Right cardiac atrium (tissue), 5 donors: ENCODE measurements around the gene CCDC175. TPM values are rescaled to one million over a fixed set of nuclear protein-coding genes. Genes with fewer than 3 reads are reported as not detected.

Experiments used
- ATAC-seq, 2 donors: fragments of 200-7000 bp; cut with Tn5 transposase; one replicate each; pipeline versions ENCODE4 v1.8.0 to v1.9.1; 2020; ENCODE audit warnings: moderate library complexity in 2 of 2, mild to moderate bottlenecking in 1 of 2
- DNase-seq, 3 donors: peaks; one replicate each; pipeline ENCODE4 v3.0.0-alpha.2; 2020
- H3K27ac ChIP-seq: one replicate; pipeline ENCODE4 v1.5.1; 2013; ENCODE audit warnings: mild to moderate bottlenecking, low read length, control low read depth, moderate library complexity
- H3K27me3 ChIP-seq: one replicate; pipeline ENCODE4 v1.6.1; 2013; ENCODE audit not compliant: control insufficient read depth, insufficient read depth
- H3K4me1 ChIP-seq: one replicate; pipeline ENCODE4 v1.6.1; 2013; ENCODE audit warnings: low read length; ENCODE audit not compliant: control insufficient read depth, insufficient read depth
- H3K4me3 ChIP-seq: one replicate; pipeline ENCODE4 v1.5.1; 2013; ENCODE audit warnings: low read length, control low read depth
- H3K9me3 ChIP-seq: one replicate; pipeline ENCODE4 v1.6.1; 2013; ENCODE audit warnings: low read length; ENCODE audit not compliant: control insufficient read depth
- WGBS: extraction: QIAGEN DNeasy Blood & Tissue Kit; methylation state at CpG from one replicate; pipeline ENCODE4 v1.1.7; 2013; 5-methylcytosine and 5-hydroxymethylcytosine counted together
- intact Hi-C, 4 donors: fragments of 100-400 bp; cut with DNase I; formaldehyde crosslinking; loops; one replicate each; pipeline versions ENCODE4 v1.11.0 to v1.14.0; 2022 to 2023
- polyA plus RNA-seq: library from polyadenylated mRNA; stranded (reverse); fragments of 200-250 nt; gene quantifications from one replicate; pipeline ENCODE4 v1.2.3, GENCODE V29; 2013
- total RNA-seq, 4 donors: library from RNA; stranded (reverse); fragmentation: NEBNext Ultra II Directional; extraction: Animal tissue kit (Norgen Biotek cat#: 25700); gene quantifications; one replicate each; pipeline ENCODE4 v1.2.1, GENCODE V29; 2021
- donor health status: healthy with polysubstance abuse.
- donor health status: DM: no; HTN: yes; CAD: no.
- donor health status: DM: no; HTN: no; CAD: no.
- donor health status: DM: no; HTN: yes; CAD: no; lungs with severe emphysema.
- donor health status: DM: yes; HTN: yes; CAD: no.

The CCDC175 gene
- total and polyA plus RNA-seq, 5 donors: not detected

DNA sequence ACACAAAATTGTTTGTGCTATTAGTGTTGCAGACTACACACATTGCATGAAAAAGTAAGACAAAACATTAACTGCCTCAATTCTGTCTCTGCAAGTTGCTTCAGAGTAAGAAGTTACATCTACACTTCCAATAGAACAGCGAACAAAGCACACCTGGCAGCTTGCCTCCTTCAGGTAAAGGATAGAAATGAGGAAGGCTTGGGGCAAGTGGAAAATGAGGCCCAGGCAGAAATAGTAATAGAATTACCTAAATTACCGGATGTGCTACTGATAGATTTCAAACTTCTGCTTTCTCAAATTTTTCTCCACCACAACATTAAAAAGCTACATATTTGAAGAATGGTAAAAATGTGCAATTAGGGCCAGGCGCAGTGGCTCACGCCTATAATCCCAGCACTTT, 37.7 kb downstream of the CCDC175 start:
- intact Hi-C loops: no loop called here
- no peak for DNase-seq

DNA sequence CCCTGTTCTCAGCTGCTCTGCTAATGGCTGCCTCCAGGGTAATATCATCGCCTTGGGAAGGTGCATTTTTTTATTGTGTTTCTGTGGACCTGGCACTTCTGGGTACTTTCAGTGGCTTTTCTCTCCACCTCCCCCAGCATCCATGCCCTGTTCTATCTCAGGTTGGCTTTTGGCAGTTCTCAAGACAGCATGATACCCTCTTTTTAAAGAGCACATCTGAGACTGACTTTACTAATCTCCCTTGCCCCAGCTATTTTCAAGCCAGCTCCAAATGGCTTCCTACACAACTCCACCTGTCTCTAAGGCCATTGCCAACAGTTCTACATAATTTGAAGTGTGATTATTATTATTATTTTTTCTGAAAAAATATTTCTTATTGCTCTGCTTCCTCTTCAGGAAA, 39.1 kb downstream of the CCDC175 start:
- no peaks in the 10 kb centered on the region for H3K27me3 ChIP-seq

More for the DNA sequence above, 37.7 kb downstream of the CCDC175 start:
- H3K27me3 ChIP-seq: no peaks in the 10 kb centered on the region
- WGBS: 84% methylated on average over 4 of the region's 4 CpGs
- ATAC-seq: no peak
- no peak overlapping the region for H3K4me3 ChIP-seq
- H3K4me1 ChIP-seq: no peaks in the 10 kb centered on the region
- H3K27ac ChIP-seq: no peak overlapping the region
- H3K9me3 ChIP-seq: no peaks in the 10 kb centered on the region

DNA sequence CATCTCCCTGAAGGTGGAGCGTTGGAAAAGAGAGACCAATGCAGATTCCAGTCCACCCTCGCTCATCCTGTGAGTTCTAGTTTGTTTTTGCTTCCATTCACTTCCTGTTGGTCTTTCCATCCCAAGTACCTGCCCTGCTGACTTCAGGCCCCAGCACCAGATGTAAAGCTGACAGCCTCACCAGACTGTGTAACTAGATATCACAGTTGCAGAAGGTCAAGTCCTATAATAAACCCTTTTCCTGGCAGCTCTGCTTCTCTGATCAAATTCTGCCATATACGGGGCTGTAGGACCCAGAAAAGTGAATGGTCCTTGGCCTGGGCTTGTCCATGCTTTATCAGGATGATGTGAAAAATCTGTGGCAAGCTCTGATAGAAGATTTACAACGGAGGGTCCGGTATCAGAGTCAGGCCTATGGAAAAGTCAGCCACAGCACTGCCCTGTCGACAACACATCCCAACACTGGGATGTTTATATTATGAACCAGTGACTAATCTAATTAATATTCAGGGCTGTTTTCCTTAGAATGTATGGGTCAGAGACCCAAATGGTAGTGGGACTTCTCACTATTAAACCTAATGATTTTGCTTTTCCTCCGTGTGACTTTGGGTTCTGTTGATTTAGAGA, 42.1 kb downstream of the CCDC175 start:
- H3K4me3 ChIP-seq: no peak overlapping the region
- H3K9me3 ChIP-seq: no peaks in the 10 kb centered on the region
- no peaks in the 10 kb centered on the region for H3K27me3 ChIP-seq
- ATAC-seq: no peak
- H3K27ac ChIP-seq: no peak overlapping the region
- WGBS: 51% methylated on average over 7 of the region's 7 CpGs
- DNase-seq: no peak
- no peaks in the 10 kb centered on the region for H3K4me1 ChIP-seq
- intact Hi-C loops: no loop called here

More for the DNA sequence above, 39.1 kb downstream of the CCDC175 start:
- Histone ChIP-seq H3K27ac (no peak overlapping the region), H3K4me3 (no peak overlapping the region), H3K9me3 (no peaks in the 10 kb centered on the region), H3K4me1 (no peaks in the 10 kb centered on the region)
- DNase-seq (no peak), ATAC-seq (no peak)
- intact Hi-C loops: no loop called here
- WGBS: 87% methylated on average over 1 of the region's 1 CpG

DNA sequence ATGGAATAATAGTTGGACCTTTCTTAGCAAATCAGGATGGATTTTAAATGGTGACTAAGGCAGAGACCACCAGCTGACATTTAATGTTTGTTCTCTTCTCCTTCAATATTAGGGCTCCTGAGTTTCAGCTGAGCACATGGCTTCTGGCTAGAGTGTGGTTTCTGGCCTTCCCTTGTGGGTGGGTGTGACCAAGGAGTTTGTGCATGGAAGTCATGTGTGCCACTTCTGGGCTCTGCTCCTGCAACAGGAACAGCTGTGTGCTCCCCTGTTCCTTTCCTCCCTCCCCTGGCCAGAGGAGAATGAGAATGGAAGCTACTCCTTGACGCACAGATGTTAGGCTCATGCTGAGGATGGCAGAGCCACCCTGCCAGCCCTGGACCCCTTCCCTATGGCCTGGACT, 44.2 kb downstream of the CCDC175 start:
- 77% methylated on average over 1 of the region's 1 CpG for WGBS
- H3K4me1 ChIP-seq: no peaks in the 10 kb centered on the region
- no peak for ATAC-seq
- peaks cover 2% of the 10 kb centered on the region for H3K9me3 ChIP-seq
- no peak overlapping the region for H3K4me3 ChIP-seq
- H3K27me3 ChIP-seq: no peaks in the 10 kb centered on the region
- DNase-seq: no peak
- H3K27ac ChIP-seq: no peak overlapping the region
- intact Hi-C loops: no loop called here

DNA sequence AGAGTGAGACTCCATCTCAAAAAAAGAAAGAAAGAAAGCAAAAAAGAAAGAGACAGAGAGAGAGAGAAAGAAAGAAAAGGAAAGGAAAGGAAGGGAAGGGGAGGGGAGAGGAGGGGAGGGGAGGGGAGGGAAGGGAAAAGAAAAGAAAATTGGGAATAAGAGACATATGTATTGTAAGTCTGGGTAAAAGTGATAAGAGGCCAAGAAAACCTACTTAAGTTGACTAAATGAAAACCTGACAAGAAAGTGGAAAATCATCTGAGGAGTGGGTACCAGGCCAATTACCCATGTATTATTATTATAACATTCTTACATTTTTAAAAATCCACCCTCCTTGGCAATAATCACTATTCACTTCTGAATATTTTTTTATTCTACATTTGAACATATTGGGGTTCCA, 46.3 kb downstream of the CCDC175 start:
- intact Hi-C loops: no loop called here
- Histone ChIP-seq H3K27me3 (no peaks in the 10 kb centered on the region), H3K4me3 (no peak overlapping the region), H3K4me1 (no peaks in the 10 kb centered on the region), H3K27ac (no peak overlapping the region), H3K9me3 (peaks cover 2% of the 10 kb centered on the region)
- DNase-seq (no peak), ATAC-seq (no peak)

DNA sequence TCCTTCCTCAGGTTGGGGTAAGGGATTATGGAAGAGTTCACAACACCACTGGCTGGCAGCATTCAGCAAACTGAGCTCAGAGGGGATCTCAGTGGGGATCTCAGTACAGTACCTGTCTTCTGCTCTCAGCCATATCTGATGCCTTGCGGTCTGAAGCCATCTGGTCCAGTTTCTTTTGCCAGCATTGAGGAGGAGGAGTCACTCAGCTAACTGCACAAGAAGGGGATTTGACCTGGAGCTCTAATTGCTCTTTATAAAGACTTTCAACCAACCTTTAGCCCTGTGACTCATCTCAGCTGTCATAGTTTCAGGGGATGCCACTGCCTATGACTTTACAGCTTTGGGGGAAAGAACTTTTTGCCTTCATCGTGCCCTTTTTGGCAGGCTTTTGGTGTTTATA, 47.4 kb downstream of the CCDC175 start:
- intact Hi-C loops: no loop called here
- DNase-seq: no peak
- Histone ChIP-seq H3K9me3 (peaks cover 2% of the 10 kb centered on the region), H3K27ac (no peak overlapping the region), H3K27me3 (no peaks in the 10 kb centered on the region), H3K4me3 (no peak overlapping the region), H3K4me1 (no peaks in the 10 kb centered on the region)
- ATAC-seq: no peak
- WGBS: 78% methylated on average over 2 of the region's 2 CpGs

DNA sequence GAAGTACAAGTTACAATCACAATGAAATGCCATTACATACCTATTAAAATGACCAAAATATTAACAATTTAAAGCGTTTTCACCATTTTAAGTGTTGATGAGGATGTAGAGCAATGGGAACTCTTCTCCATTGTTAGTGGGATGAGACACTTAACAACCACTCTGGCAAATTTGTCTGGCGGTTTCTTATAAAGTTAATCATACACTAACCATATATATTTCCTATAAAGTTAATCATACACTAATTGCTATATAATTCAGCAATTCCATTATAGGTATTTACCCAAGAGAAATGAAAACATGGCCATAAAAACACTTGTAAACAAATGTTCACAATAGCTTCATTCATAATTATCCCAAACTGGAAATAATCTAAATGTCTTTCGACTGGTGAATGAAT, 56.4 kb downstream of the CCDC175 start:
- H3K9me3 ChIP-seq: no peaks in the 10 kb centered on the region
- intact Hi-C loops: no loop called here

DNA sequence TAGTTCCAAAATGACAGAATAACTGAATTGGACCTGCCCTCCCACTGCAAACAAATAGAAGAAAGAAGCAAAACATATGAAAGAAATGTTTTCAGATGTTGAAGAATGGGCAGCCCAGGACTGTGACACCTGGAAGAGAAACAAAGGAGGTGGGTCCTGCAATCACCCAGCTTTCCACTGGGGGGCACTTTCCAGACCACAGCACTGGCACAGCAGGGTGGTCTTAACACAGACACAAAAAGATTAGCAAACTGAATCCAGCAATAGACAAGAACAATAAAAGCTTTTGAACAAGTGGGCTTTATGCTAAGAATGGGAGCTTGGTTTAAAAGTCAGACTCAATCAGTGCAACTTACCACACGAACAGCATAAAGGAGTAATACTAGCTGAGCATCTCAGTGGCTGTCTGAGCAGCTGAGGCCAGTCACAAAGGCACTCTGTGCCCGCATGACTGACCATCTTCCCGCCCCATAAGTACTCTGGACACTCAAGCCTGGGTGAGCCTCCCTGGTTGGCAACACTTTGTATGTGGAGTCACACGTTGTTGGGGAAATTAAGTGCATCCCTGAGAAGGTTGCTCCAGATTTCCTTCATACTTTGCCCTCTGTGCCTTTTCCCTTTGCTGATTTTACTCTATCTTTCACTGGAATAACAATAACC, 64.6 kb downstream of the CCDC175 start:
- ATAC-seq (no peak), DNase-seq (peak in 1 of 3 donors; percentile 33)
- H3K4me1 ChIP-seq: no peaks in the 10 kb centered on the region
- no peaks in the 10 kb centered on the region for H3K27me3 ChIP-seq
- no peak overlapping the region for H3K27ac ChIP-seq
- WGBS: 72% methylated on average over 4 of the region's 4 CpGs
- H3K4me3 ChIP-seq: no peak overlapping the region
- no peaks in the 10 kb centered on the region for H3K9me3 ChIP-seq
- intact Hi-C loops: no loop called here

More for the DNA sequence above, 56.4 kb downstream of the CCDC175 start:
- 83% methylated on average over 3 of the region's 3 CpGs for WGBS
- H3K4me1 ChIP-seq: no peaks in the 10 kb centered on the region
- H3K27ac ChIP-seq: no peak overlapping the region
- H3K4me3 ChIP-seq: no peak overlapping the region
- DNase-seq (no peak), ATAC-seq (no peak)
- H3K27me3 ChIP-seq: no peaks in the 10 kb centered on the region

DNA sequence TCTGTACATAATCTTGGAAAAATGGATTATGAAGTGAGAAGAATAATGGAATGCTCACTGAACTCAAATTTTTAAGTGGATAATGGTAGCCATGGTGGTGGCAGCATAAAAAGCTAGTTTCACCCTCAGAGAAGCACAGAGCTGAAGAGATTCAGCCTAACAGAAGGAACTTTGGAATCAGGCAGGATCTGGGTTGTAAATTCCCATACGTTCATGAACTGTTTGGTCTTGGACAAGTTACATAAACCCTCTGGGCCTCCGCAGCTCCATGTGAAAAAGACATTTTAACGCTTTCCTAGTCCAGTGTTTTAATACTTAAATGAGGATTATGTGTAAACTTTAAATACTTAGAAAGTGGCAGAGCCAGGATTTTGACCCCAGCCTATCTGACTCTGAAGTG, 65.6 kb downstream of the CCDC175 start:
- H3K4me1 ChIP-seq: no peaks in the 10 kb centered on the region
- no peak for DNase-seq
- no peak overlapping the region for H3K4me3 ChIP-seq
- no peaks in the 10 kb centered on the region for H3K27me3 ChIP-seq
- 53% methylated on average over 3 of the region's 3 CpGs for WGBS
- H3K9me3 ChIP-seq: no peaks in the 10 kb centered on the region
- intact Hi-C loops: no loop called here
- no peak overlapping the region for H3K27ac ChIP-seq
- no peak for ATAC-seq

DNA sequence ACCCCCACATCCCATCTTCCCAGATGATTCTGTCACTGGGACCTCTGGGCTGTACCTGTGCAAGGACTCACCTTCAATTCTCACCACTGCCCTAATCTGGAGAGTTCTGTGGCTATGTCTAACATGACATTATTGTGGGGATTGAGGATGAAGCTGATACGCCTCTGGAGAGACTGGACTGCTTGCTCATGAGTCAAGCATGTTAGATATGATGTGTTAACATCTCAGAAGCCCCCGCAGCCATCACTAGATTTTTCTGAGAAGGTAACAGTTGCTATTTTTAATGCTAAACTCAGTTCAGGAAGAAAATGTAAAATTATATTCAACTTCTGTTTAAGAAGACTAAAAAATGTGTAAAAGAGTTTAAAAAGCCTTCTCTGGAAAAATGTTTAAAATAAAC, 66.6 kb downstream of the CCDC175 start:
- Histone ChIP-seq H3K4me1 (no peaks in the 10 kb centered on the region), H3K27ac (no peak overlapping the region), H3K9me3 (no peaks in the 10 kb centered on the region), H3K4me3 (no peak overlapping the region), H3K27me3 (no peaks in the 10 kb centered on the region)
- ATAC-seq: no peak
- intact Hi-C loops: no loop called here
- WGBS: 54% methylated on average over 2 of the region's 2 CpGs
- DNase-seq: no peak

DNA sequence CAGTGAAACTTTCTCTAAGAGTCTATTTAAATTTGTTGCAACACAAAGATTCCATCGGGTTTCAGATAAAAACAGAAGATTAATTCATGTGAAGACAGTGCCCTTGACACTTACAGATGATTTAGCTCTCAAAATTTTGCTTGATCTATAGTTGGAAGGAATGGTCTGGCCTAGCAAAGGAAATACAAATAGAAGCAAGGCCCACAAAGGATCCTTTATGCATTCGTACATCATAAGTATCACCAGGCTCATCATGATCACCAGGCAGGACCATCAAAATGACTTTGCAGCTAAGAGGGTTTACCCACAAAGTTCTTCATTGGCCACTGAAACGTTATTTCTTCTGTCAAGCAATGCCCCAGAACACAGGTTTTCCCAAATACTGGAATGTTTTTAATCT, 67.5 kb downstream of the CCDC175 start:
- intact Hi-C loops: no loop called here
- no peak for ATAC-seq
- Histone ChIP-seq H3K27me3 (no peaks in the 10 kb centered on the region), H3K27ac (no peak overlapping the region), H3K4me3 (no peak overlapping the region), H3K9me3 (no peaks in the 10 kb centered on the region), H3K4me1 (no peaks in the 10 kb centered on the region)
- WGBS: 71% methylated on average over 3 of the region's 3 CpGs
- DNase-seq: no peak

DNA sequence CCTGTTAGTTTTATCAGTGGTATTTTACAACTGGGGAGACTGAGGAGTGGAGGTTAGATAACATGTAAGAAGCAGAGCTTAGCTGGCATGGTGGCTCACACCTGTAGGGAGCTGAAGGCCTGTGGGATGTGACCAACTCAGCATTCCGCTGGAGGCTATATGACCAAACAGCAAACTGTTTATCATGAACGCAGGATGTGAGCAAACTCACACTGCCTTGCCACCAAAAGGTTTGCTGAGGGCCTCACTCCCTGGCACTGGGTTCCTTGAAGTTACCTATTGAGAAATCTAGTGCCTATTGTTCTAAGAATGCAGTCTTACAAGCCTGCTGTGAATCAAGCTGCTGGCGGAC, 68.9 kb downstream of the CCDC175 start:
- Histone ChIP-seq H3K4me3 (no peak overlapping the region), H3K27me3 (no peaks in the 10 kb centered on the region), H3K4me1 (no peaks in the 10 kb centered on the region), H3K27ac (no peak overlapping the region), H3K9me3 (no peaks in the 10 kb centered on the region)
- ATAC-seq: no peak
- WGBS: 92% methylated on average over 3 of the region's 3 CpGs
- intact Hi-C loops: no loop called here
- DNase-seq: no peak
